Suprapubic skin (tissue), 4 donors: ENCODE data around the gene RBMS3. TPM values are rescaled to one million over a fixed set of nuclear protein-coding genes. Genes with fewer than 3 reads are reported as not detected.
A peak's percentile ranks its signal among the peaks of the same experiment; 100 is the strongest.
"Not testable (repeated sequence)": the region's sequence is repeated elsewhere in the genome, so short reads cannot be mapped to it uniquely, and the experiment has no call there.

Experiments
- DNase-seq, 2 donors: peaks; one replicate each; pipeline ENCODE4 v3.0.0-alpha.2; 2019; ENCODE audit warnings: low spot score in 2 of 2
- H3K27ac ChIP-seq: fragments of 200-600 bp; sonication (generic); one replicate; pipeline ENCODE4 v1.5.1; 2019
- H3K27me3 ChIP-seq: fragments of 200-600 bp; sonication (generic); one replicate; pipeline ENCODE4 v1.5.1; 2019
- H3K36me3 ChIP-seq: fragments of 200-600 bp; sonication (generic); one replicate; pipeline ENCODE4 v1.5.1; 2019
- H3K4me1 ChIP-seq: fragments of 200-600 bp; sonication (generic); one replicate; pipeline ENCODE4 v1.5.1; 2019
- H3K4me3 ChIP-seq: fragments of 200-600 bp; sonication (generic); one replicate; pipeline ENCODE4 v1.5.1; 2019; ENCODE audit warnings: mild to moderate bottlenecking
- H3K9me3 ChIP-seq: fragments of 200-600 bp; sonication (generic); one replicate; pipeline ENCODE4 v1.5.1; 2019
- CTCF ChIP-seq, 2 donors: fragments of 200-600 bp in 1 of 2; fragments of 450-650 bp in 1 of 2; sonication (generic) in 1 of 2; IDR thresholded peaks; one replicate each; pipeline ENCODE4 v1.5.1; 2016 to 2019; ENCODE audit warnings: antibody characterized with exemption in 2 of 2, mild to moderate bottlenecking in 1 of 2, moderate library complexity in 1 of 2
- EP300 ChIP-seq: sonication (generic); formaldehyde crosslinking; IDR thresholded peaks from one replicate; pipeline ENCODE4 v1.6.1; 2017; ENCODE audit warnings: antibody characterized with exemption
- POLR2A ChIP-seq, 2 donors: fragments of 450-650 bp; IDR thresholded peaks; one replicate each; pipeline ENCODE4 v1.6.1; 2017; ENCODE audit warnings: antibody characterized with exemption in 2 of 2, mild to moderate bottlenecking in 2 of 2, moderate library complexity in 2 of 2
- POLR2AphosphoS5 ChIP-seq, 3 donors: sonication (generic); formaldehyde crosslinking; IDR thresholded peaks; one replicate each; pipeline ENCODE4 v1.6.1; 2017; ENCODE audit warnings: antibody characterized with exemption in 3 of 3
- WGBS: methylation state at CpG from one replicate; pipeline ENCODE4 v1.1.5; 2018; 5-methylcytosine and 5-hydroxymethylcytosine counted together
- total RNA-seq, 4 donors: library from RNA; depleted of rRNA; stranded (reverse); fragments of >200 nt; gene quantifications; one replicate each; pipeline ENCODE4 v1.1.0, GENCODE V29; 2016

Gene RBMS3
- total RNA-seq, 4 donors from 2014 or later, result 7.7 to 23.4 (median 11.9) TPM

GRCh38 chr3:29789686-29790085 is 508.8 kb downstream of the RBMS3 start:
- Histone ChIP-seq H3K4me3 (no peak overlapping the region), H3K36me3 (no peaks in the 10 kb centered on the region), H3K9me3 (no peaks in the 10 kb centered on the region), H3K27me3 (no peaks in the 10 kb centered on the region), H3K4me1 (no peaks in the 10 kb centered on the region), H3K27ac (no peak overlapping the region)
- DNase-seq, result no peak
- TF ChIP-seq POLR2A (IDR thresholded peaks at IDR 0.05) (no peak), POLR2AphosphoS5 (IDR thresholded peaks at IDR 0.05) (no peak), CTCF (IDR thresholded peaks at IDR 0.05) (no peak), EP300 (no peak)
- WGBS, result 67% methylated on average over 1 of the region's 1 CpG

- 98% methylated on average over 8 of the region's 8 CpGs for WGBS
- no peak overlapping the region for H3K4me3 ChIP-seq
- H3K4me1 ChIP-seq, result no peaks in the 10 kb centered on the region
- H3K27ac ChIP-seq, result no peak overlapping the region
- H3K27me3 ChIP-seq, result no peaks in the 10 kb centered on the region
- peak in 1 of 2 donors; percentile 65 for DNase-seq
- TF ChIP-seq POLR2AphosphoS5 (IDR thresholded peaks at IDR 0.05) (no peak), EP300 (no peak), CTCF (IDR thresholded peaks at IDR 0.05) (no peak), POLR2A (IDR thresholded peaks at IDR 0.05) (no peak)
- no peaks in the 10 kb centered on the region for H3K36me3 ChIP-seq
- no peaks in the 10 kb centered on the region for H3K9me3 ChIP-seq
These were observed 515.9 kb downstream of the RBMS3 start for GRCh38 chr3:29796808-29797207.

- no peak overlapping the region for H3K4me3 ChIP-seq
- no peaks in the 10 kb centered on the region for H3K4me1 ChIP-seq
- no peaks in the 10 kb centered on the region for H3K36me3 ChIP-seq
- TF ChIP-seq POLR2A (IDR thresholded peaks at IDR 0.05), result no peak
- TF ChIP-seq CTCF (IDR thresholded peaks at IDR 0.05), result no peak
- no peak for TF ChIP-seq POLR2AphosphoS5 (IDR thresholded peaks at IDR 0.05)
- TF ChIP-seq EP300, result no peak
- no peaks in the 10 kb centered on the region for H3K9me3 ChIP-seq
- DNase-seq, result no peak
- WGBS, result 97% methylated on average over 4 of the region's 4 CpGs
- no peak overlapping the region for H3K27ac ChIP-seq
- no peaks in the 10 kb centered on the region for H3K27me3 ChIP-seq
These were observed 521.2 kb downstream of the RBMS3 start for GRCh38 chr3:29802057-29802456.

GRCh38 chr3:29804044-29804443 is 523.2 kb downstream of the RBMS3 start:
- TF ChIP-seq EP300 (no peak), CTCF (IDR thresholded peaks at IDR 0.05) (no peak), POLR2AphosphoS5 (IDR thresholded peaks at IDR 0.05) (no peak), POLR2A (IDR thresholded peaks at IDR 0.05) (no peak)
- Histone ChIP-seq H3K36me3 (no peaks in the 10 kb centered on the region), H3K27me3 (no peaks in the 10 kb centered on the region), H3K4me1 (no peaks in the 10 kb centered on the region), H3K27ac (no peak overlapping the region), H3K9me3 (no peaks in the 10 kb centered on the region), H3K4me3 (no peak overlapping the region)
- DNase-seq, result no peak

GRCh38 chr3:29805757-29806156 is 524.9 kb downstream of the RBMS3 start:
- Histone ChIP-seq H3K27ac (no peak overlapping the region), H3K9me3 (no peaks in the 10 kb centered on the region), H3K36me3 (no peaks in the 10 kb centered on the region), H3K4me3 (no peak overlapping the region), H3K4me1 (no peaks in the 10 kb centered on the region), H3K27me3 (no peaks in the 10 kb centered on the region)
- TF ChIP-seq POLR2A (IDR thresholded peaks at IDR 0.05) (no peak), POLR2AphosphoS5 (IDR thresholded peaks at IDR 0.05) (no peak), EP300 (no peak), CTCF (IDR thresholded peaks at IDR 0.05) (no peak)
- WGBS, result 90% methylated on average over 1 of the region's 1 CpG
- DNase-seq, result no peak

- H3K27ac ChIP-seq, H3K27me3 ChIP-seq: not testable (repeated sequence)
- 89% methylated on average over 3 of the region's 3 CpGs for WGBS
These were observed 527.5 kb downstream of the RBMS3 start for GRCh38 chr3:29808324-29808723.

More at GRCh38 chr3:29808324-29808723, 527.5 kb downstream of the RBMS3 start:
- not testable (repeated sequence) for DNase-seq, H3K36me3 ChIP-seq, H3K4me1 ChIP-seq, H3K4me3 ChIP-seq, H3K9me3 ChIP-seq
